Endothelial cell of umbilical vein (primary cell): ENCODE measurements around the gene PARP9. TPM values are rescaled to one million over a fixed set of nuclear protein-coding genes. Genes with fewer than 3 reads are reported as not detected.

Experiments used
- BruUV-seq: library from RNA; stranded (reverse); fragments of 400-500 nt; replicated peaks from 2 replicates; lab custom pipeline; 2021; lab: Mats Ljungman, UMichigan
- CTCF ChIA-PET: fragments of 300-600, 350-600 bp; sonication (Branson Sonifier 250); formaldehyde crosslinking; loops from one replicate; lab custom pipeline; 2021; ENCODE audit warnings: antibody characterized with exemption, inconsistent platforms; lab: Charles Lee
- POLR2A ChIA-PET: fragments of 300-600, 350-600 bp; sonication (Branson Sonifier 250); formaldehyde crosslinking; loops from one replicate; lab custom pipeline; 2021; ENCODE audit warnings: antibody characterized with exemption, inconsistent platforms; lab: Charles Lee
- DNase-seq: peaks from one replicate; pipeline ENCODE4 v3.0.0-alpha.2; 2011; ENCODE audit warnings: low read depth, low spot score
- FAIRE-seq: peaks from 2 replicates; lab custom pipeline; 2011; peaks lifted over from hg19 to GRCh38; lab: Jason Lieb, UNC
- H2AFZ ChIP-seq: 2 replicates; pipeline ENCODE4 v1.6.0; 2012; ENCODE audit warnings: low read depth, low read length, control low read depth, inconsistent platforms
- H3K27ac ChIP-seq: 2 replicates; pipeline ENCODE4 v1.5.1; 2011; ENCODE audit warnings: low read depth, mild to moderate bottlenecking, control low read depth, low read length, moderate library complexity; ENCODE audit not compliant: insufficient read depth
- H3K27me3 ChIP-seq, 2 experiments: 2 replicates each; pipeline versions ENCODE4 v1.6.0 to v1.6.1; 2011; ENCODE audit warnings: low read length in 2 of 2, mixed read lengths in 1 of 2; ENCODE audit not compliant: control insufficient read depth in 2 of 2, insufficient read depth in 2 of 2
- H3K36me3 ChIP-seq, 2 experiments: 2 replicates in 1 of 2; 3 replicates in 1 of 2; pipeline ENCODE4 v1.5.1; 2011; ENCODE audit warnings: low read length in 2 of 2, mild to moderate bottlenecking in 1 of 2, moderate library complexity in 1 of 2; ENCODE audit not compliant: control insufficient read depth in 2 of 2, insufficient read depth in 2 of 2; ENCODE audit errors: extremely low read depth in 1 of 2
- H3K4me1 ChIP-seq: 3 replicates; pipeline ENCODE4 v1.5.1; 2011; ENCODE audit warnings: mild to moderate bottlenecking, low read length; ENCODE audit not compliant: control insufficient read depth, insufficient read depth; ENCODE audit errors: extremely low read depth
- H3K4me2 ChIP-seq: 2 replicates; pipeline ENCODE4 v1.6.1; 2011; ENCODE audit warnings: low read length, control low read depth, mixed read lengths; ENCODE audit not compliant: insufficient read depth
- H3K4me3 ChIP-seq, 3 experiments: fragments of 200-600 bp in 1 of 3; sonication (generic), shearing (Covaris generic) in 1 of 3; replicated peaks in 1 of 3; 2 replicates each; pipeline ENCODE4 v1.5.1; 2011 to 2016; ENCODE audit warnings: control low read depth in 3 of 3, low read length in 3 of 3, mild to moderate bottlenecking in 2 of 3, inconsistent platforms in 1 of 3, low read depth in 1 of 3, moderate library complexity in 1 of 3; ENCODE audit not compliant: insufficient read depth in 1 of 3
- H3K79me2 ChIP-seq: 2 replicates; pipeline ENCODE4 v1.6.0; 2012; ENCODE audit warnings: low read length, inconsistent platforms; ENCODE audit not compliant: control insufficient read depth, insufficient read depth
- H3K9ac ChIP-seq: replicated peaks from 2 replicates; pipeline ENCODE3; 2011; ENCODE audit warnings: low read length, control low read depth; ENCODE audit not compliant: insufficient read depth; ENCODE audit errors: extremely low read depth
- H3K9me1 ChIP-seq: replicated peaks from 3 replicates; pipeline ENCODE4 v1.6.0; 2011; ENCODE audit warnings: mild to moderate bottlenecking, low read length; ENCODE audit not compliant: control insufficient read depth, insufficient read depth; ENCODE audit errors: extremely low read depth
- H3K9me3 ChIP-seq: replicated peaks from 2 replicates; pipeline ENCODE4 v1.5.1; 2012; ENCODE audit warnings: low read length, inconsistent platforms; ENCODE audit not compliant: control insufficient read depth, insufficient read depth
- H4K20me1 ChIP-seq: replicated peaks from 2 replicates; pipeline ENCODE3; 2011; ENCODE audit warnings: mild to moderate bottlenecking, low read length; ENCODE audit not compliant: control insufficient read depth, insufficient read depth; ENCODE audit errors: extremely low read depth
- CTCF ChIP-seq, 2 donors: IDR thresholded peaks; 1 replicate in 1 of 2; 2 replicates in 1 of 2; pipeline ENCODE4 v1.5.1; 2011; ENCODE audit warnings: low read length in 2 of 2, mild to moderate bottlenecking in 2 of 2, moderate library complexity in 2 of 2, control low read depth in 1 of 2, inconsistent platforms in 1 of 2, low read depth in 1 of 2; ENCODE audit not compliant: insufficient read depth in 1 of 2; ENCODE audit errors: extremely low read depth in 1 of 2
- EZH2 ChIP-seq: IDR thresholded peaks from 2 replicates; pipeline ENCODE4 v1.6.1; 2012; ENCODE audit warnings: borderline replicate concordance, low read depth, mild to moderate bottlenecking, moderate library complexity, low read length, inconsistent platforms; ENCODE audit not compliant: severe bottlenecking
- FOS ChIP-seq: IDR thresholded peaks from 2 replicates; pipeline ENCODE4 v1.6.1; 2011; ENCODE audit warnings: mild to moderate bottlenecking, low read length, moderate library complexity, borderline replicate concordance; ENCODE audit not compliant: insufficient read depth
- GATA2 ChIP-seq: IDR thresholded peaks from 2 replicates; pipeline ENCODE4 v1.7.0; 2011; ENCODE audit warnings: low read depth, mild to moderate bottlenecking, moderate library complexity, mixed read lengths, low read length; ENCODE audit not compliant: insufficient read length, insufficient read depth
- JUN ChIP-seq: IDR thresholded peaks from 2 replicates; pipeline ENCODE4 v1.6.1; 2011; ENCODE audit warnings: borderline replicate concordance, low read depth; ENCODE audit not compliant: insufficient read length, insufficient read depth
- MAX ChIP-seq: IDR thresholded peaks from 2 replicates; pipeline ENCODE4 v1.6.1; 2011; ENCODE audit not compliant: insufficient read depth, insufficient read length
- MYC ChIP-seq: IDR thresholded peaks from one replicate; pipeline ENCODE4 v1.6.1; 2011; ENCODE audit warnings: mild to moderate bottlenecking, low read depth, low read length
- POLR2A ChIP-seq: IDR thresholded peaks from 2 replicates; pipeline ENCODE4 v1.6.1; 2012; ENCODE audit warnings: low read depth, mild to moderate bottlenecking, control low read depth, low read length
- POLR2AphosphoS5 ChIP-seq: IDR thresholded peaks from 2 replicates; pipeline ENCODE4 v1.6.1; 2012; ENCODE audit warnings: low read depth, mild to moderate bottlenecking, control low read depth, low read length, moderate library complexity; ENCODE audit not compliant: insufficient read depth
- dilution Hi-C: fragments of 300-500 bp; cut with MboI; formaldehyde crosslinking; loops from one replicate; pipeline ENCODE4 v1.15.0; 2019; ENCODE audit warnings: low sequenced_read_pairs; ENCODE audit not compliant: extremely low pct_ligation_motif_present
- intact Hi-C: fragments of 100-400 bp; cut with micrococcal nuclease; formaldehyde crosslinking; loops from one replicate; pipeline ENCODE4 v1.10.0; 2022
- polyA plus RNA-seq, 4 experiments: library from polyadenylated mRNA; depleted of rRNA in 3 of 4; stranded (reverse) in 3 of 4; unstranded in 1 of 4; fragments of >200 nt; gene quantifications; 2 replicates each; pipeline versions ENCODE4 v1.2.1 to v1.2.3, GENCODE V29; 2011 to 2012; ENCODE audit warnings: missing spikeins in 1 of 4
- total RNA-seq: library from RNA; stranded (reverse); gene quantifications from 2 replicates; pipeline ENCODE4 v1.2.3, GENCODE V29; 2021

The PARP9 gene
- total and polyA plus RNA-seq, 2 donors (not counting 3 experiments of a cell fraction or from before 2014, with no cell fraction given), result 10.1 to 12.5 TPM

DNA sequence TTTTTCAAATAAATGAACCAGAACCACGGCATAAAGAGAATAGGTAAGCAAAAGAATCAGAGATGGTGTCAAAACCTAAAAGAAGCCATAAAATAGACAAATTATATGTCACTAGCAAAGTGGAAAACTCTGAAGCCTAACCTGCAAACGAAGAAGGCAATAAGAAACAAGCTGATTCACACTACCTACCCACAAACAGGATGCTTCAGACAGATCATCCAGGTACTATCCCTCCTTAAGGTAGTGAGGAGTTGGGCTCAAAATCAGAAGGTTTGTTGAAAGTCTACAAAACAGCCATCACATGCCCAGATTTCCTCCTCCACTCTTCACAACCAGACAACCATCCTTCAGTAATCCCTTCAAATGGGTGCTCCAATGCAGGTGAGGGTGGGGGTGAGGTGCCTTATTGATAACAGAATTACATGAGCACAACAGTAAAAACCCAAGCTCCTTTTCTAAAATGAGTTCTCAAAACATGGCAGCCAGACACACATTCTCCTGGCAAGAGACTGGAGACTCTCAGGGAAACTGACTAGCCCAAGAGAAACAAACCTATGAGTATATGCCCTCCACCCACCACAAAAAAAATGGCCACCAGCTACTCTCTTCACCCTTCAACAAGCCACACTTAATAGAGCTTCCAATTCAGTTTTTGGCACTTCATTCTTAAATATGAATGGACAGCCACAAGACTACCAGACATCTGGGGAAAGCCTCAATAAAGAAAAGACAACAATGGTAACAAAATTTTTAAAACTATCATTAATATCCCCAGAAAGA, 55.8 kb downstream of the PARP9 start:
- Histone ChIP-seq H3K4me2 (no peak overlapping the region), H3K79me2 (peaks cover 100% of the 10 kb centered on the region), H4K20me1 (peaks cover 30% of the 10 kb centered on the region), H3K36me3 (no peaks in the 10 kb centered on the region), H3K9ac (no peak overlapping the region), H3K9me1 (no peaks in the 10 kb centered on the region), H2AFZ (no peak overlapping the region), H3K9me3 (no peaks in the 10 kb centered on the region), H3K27me3 (no peaks in the 10 kb centered on the region), H3K4me1 (peaks cover 6% of the 10 kb centered on the region), H3K27ac (no peak overlapping the region), H3K4me3 (no peak overlapping the region)
- TF ChIP-seq CTCF (IDR thresholded peaks at IDR 0.05; ENCODE audit: extremely low read depth in 1 of 2, insufficient read depth in 1 of 2, low read depth in 1 of 2, low read length in 2 of 2) (no peak), POLR2A (no peak), GATA2 (no peak), MYC (no peak), POLR2AphosphoS5 (no peak), MAX (no peak), FOS (no peak), JUN (no peak), EZH2 (no peak)
- FAIRE-seq (no peak), DNase-seq (no peak)
- POLR2A ChIA-PET, result no interaction called here
- dilution Hi-C loops (no loop called here), intact Hi-C loops (no loop called here)
- CTCF ChIA-PET, result interaction anchor here (1.0 to 1.1 kb wide), 2 partner anchors 11 to 70 kb away, joined by 3 read pairs; no protein-coding TSS in a partner anchor
- BruUV-seq, result no TSS peak
